Activated naive CD4-positive, alpha-beta T cell treated with anti-CD3 and anti-CD28 coated beads for 36 hours (primary cell): ENCODE data around the gene CAMK1D. TPM values are rescaled to one million over a fixed set of nuclear protein-coding genes. Genes with fewer than 3 reads are reported as not detected.

Experiments
- CTCF ChIA-PET: fragments of 350-600 bp; sonication (Branson Sonifier 250); formaldehyde crosslinking; loops from one replicate; lab custom pipeline; 2021; ENCODE audit warnings: antibody characterized with exemption; lab: Charles Lee
- DNase-seq: peaks from one replicate; pipeline ENCODE4 v3.0.0-alpha.2; 2020
- H3K27ac Mint-ChIP-seq: one replicate; pipeline ENCODE4 v1.8.0; 2021; ENCODE audit warnings: mild to moderate bottlenecking, mixed read lengths
- H3K27me3 Mint-ChIP-seq: one replicate; pipeline ENCODE4 v1.8.0; 2021; ENCODE audit warnings: low read depth, mixed read lengths
- H3K36me3 Mint-ChIP-seq: one replicate; pipeline ENCODE4 v1.8.0; 2021; ENCODE audit warnings: low read depth, mixed read lengths
- H3K4me1 Mint-ChIP-seq: one replicate; pipeline ENCODE4 v1.8.0; 2021; ENCODE audit warnings: low read depth, mixed read lengths
- H3K4me3 Mint-ChIP-seq: one replicate; pipeline ENCODE4 v1.8.0; 2021; ENCODE audit warnings: mild to moderate bottlenecking, moderate library complexity, mixed read lengths
- H3K9me3 Mint-ChIP-seq: one replicate; pipeline ENCODE4 v1.8.0; 2021; ENCODE audit warnings: mixed read lengths
- intact Hi-C: fragments of 100-400 bp; cut with micrococcal nuclease; formaldehyde crosslinking; loops from one replicate; pipeline ENCODE4 v1.15.1; 2023
- total RNA-seq, 2 experiments: library from RNA; stranded (reverse); gene quantifications; one replicate each; pipeline ENCODE4 v1.2.3, GENCODE V29; 2021

The CAMK1D gene
- total RNA-seq, 2 experiments from 2014 or later: 9.5 to 11.3 TPM

- Mint-ChIP-seq H3K9me3 (no peaks in the 10 kb centered on the region), H3K4me1 (peaks cover 10% of the 10 kb centered on the region), H3K4me3 (no peak overlapping the region), H3K27me3 (no peaks in the 10 kb centered on the region), H3K36me3 (peaks cover 6% of the 10 kb centered on the region), H3K27ac (no peak overlapping the region)
- intact Hi-C loops: no loop called here
- CTCF ChIA-PET: interaction anchor here (0.8 to 2.1 kb wide), 4 partner anchors 12 to 346 kb away, joined by 3 to 6 read pairs (median 4); no protein-coding TSS in a partner anchor
- no peak for DNase-seq
These were observed 431.6 kb downstream of the CAMK1D start for GRCh38 chr10:12780634-12781601.

GRCh38 chr10:12781976-12782375, 432.6 kb downstream of the CAMK1D start:
- no peaks in the 10 kb centered on the region for H3K27me3 Mint-ChIP-seq
- no peaks in the 10 kb centered on the region for H3K9me3 Mint-ChIP-seq
- peaks cover 4% of the 10 kb centered on the region for H3K36me3 Mint-ChIP-seq
- CTCF ChIA-PET: interaction anchor here (0.5 to 2.1 kb wide), 29 partner anchors 9 to 568 kb away, joined by 3 to 12 read pairs (median 4); no protein-coding TSS in a partner anchor
- no peak for DNase-seq
- intact Hi-C loops: loop anchor here (1.0 to 2.0 kb wide), 3 partner anchors 121 to 317 kb away; no protein-coding TSS in a partner anchor
- H3K27ac Mint-ChIP-seq: no peak overlapping the region
- peaks cover 9% of the 10 kb centered on the region for H3K4me1 Mint-ChIP-seq
- no peak overlapping the region for H3K4me3 Mint-ChIP-seq

- H3K4me1 Mint-ChIP-seq: peaks cover 8% of the 10 kb centered on the region
- DNase-seq: peak; percentile 62
- no peak overlapping the region for H3K4me3 Mint-ChIP-seq
- peaks cover 3% of the 10 kb centered on the region for H3K36me3 Mint-ChIP-seq
- CTCF ChIA-PET: interaction anchor here (0.5 to 2.1 kb wide), 30 partner anchors 9 to 692 kb away, joined by 3 to 12 read pairs (median 4); no protein-coding TSS in a partner anchor
- intact Hi-C loops: loop anchor here (1.0 to 2.0 kb wide), 3 partner anchors 120 to 317 kb away; no protein-coding TSS in a partner anchor
- H3K27me3 Mint-ChIP-seq: no peaks in the 10 kb centered on the region
- no peak overlapping the region for H3K27ac Mint-ChIP-seq
- no peaks in the 10 kb centered on the region for H3K9me3 Mint-ChIP-seq
These were observed 433.2 kb downstream of the CAMK1D start for GRCh38 chr10:12782537-12782936.

GRCh38 chr10:12783293-12783692, 433.9 kb downstream of the CAMK1D start:
- intact Hi-C loops: loop anchor here (2.0 kb wide), 1 partner anchor 120 kb away; no protein-coding TSS in a partner anchor
- Mint-ChIP-seq H3K4me3 (no peak overlapping the region), H3K27ac (no peak overlapping the region), H3K4me1 (no peaks in the 10 kb centered on the region), H3K36me3 (peaks cover 3% of the 10 kb centered on the region), H3K9me3 (no peaks in the 10 kb centered on the region), H3K27me3 (no peaks in the 10 kb centered on the region)
- CTCF ChIA-PET: interaction anchor here (0.6 to 1.4 kb wide), 7 partner anchors 18 to 136 kb away, joined by 3 to 6 read pairs (median 4); no protein-coding TSS in a partner anchor
- no peak for DNase-seq

GRCh38 chr10:12784646-12785045, 435.3 kb downstream of the CAMK1D start:
- Mint-ChIP-seq H3K27ac (no peak overlapping the region), H3K27me3 (no peaks in the 10 kb centered on the region), H3K4me3 (no peak overlapping the region), H3K9me3 (no peaks in the 10 kb centered on the region), H3K4me1 (no peaks in the 10 kb centered on the region), H3K36me3 (peaks cover 3% of the 10 kb centered on the region)
- DNase-seq: no peak
- CTCF ChIA-PET: no interaction called here
- intact Hi-C loops: no loop called here

GRCh38 chr10:12785415-12785831, 436.1 kb downstream of the CAMK1D start:
- peaks cover 3% of the 10 kb centered on the region for H3K36me3 Mint-ChIP-seq
- intact Hi-C loops: no loop called here
- H3K27me3 Mint-ChIP-seq: no peaks in the 10 kb centered on the region
- H3K4me3 Mint-ChIP-seq: no peak overlapping the region
- CTCF ChIA-PET: no interaction called here
- no peak overlapping the region for H3K27ac Mint-ChIP-seq
- no peaks in the 10 kb centered on the region for H3K9me3 Mint-ChIP-seq
- DNase-seq: no peak
- H3K4me1 Mint-ChIP-seq: no peaks in the 10 kb centered on the region

GRCh38 chr10:12787297-12787696, 437.9 kb downstream of the CAMK1D start:
- CTCF ChIA-PET: no interaction called here
- Mint-ChIP-seq H3K9me3 (no peaks in the 10 kb centered on the region), H3K4me1 (no peaks in the 10 kb centered on the region), H3K4me3 (no peak overlapping the region), H3K27me3 (no peaks in the 10 kb centered on the region), H3K36me3 (peaks cover 1% of the 10 kb centered on the region), H3K27ac (no peak overlapping the region)
- no peak for DNase-seq
- intact Hi-C loops: no loop called here

GRCh38 chr10:12788277-12788676, 438.9 kb downstream of the CAMK1D start:
- H3K27me3 Mint-ChIP-seq: no peaks in the 10 kb centered on the region
- CTCF ChIA-PET: interaction anchor here (0.6 kb wide), 2 partner anchors 23 to 85 kb away, joined by 3 read pairs; no protein-coding TSS in a partner anchor
- H3K4me3 Mint-ChIP-seq: no peak overlapping the region
- no peak overlapping the region for H3K27ac Mint-ChIP-seq
- intact Hi-C loops: no loop called here
- no peaks in the 10 kb centered on the region for H3K9me3 Mint-ChIP-seq
- no peaks in the 10 kb centered on the region for H3K4me1 Mint-ChIP-seq
- H3K36me3 Mint-ChIP-seq: peaks cover 1% of the 10 kb centered on the region
- no peak for DNase-seq

GRCh38 chr10:12790270-12790669, 440.9 kb downstream of the CAMK1D start:
- CTCF ChIA-PET: no interaction called here
- H3K27ac Mint-ChIP-seq: no peak overlapping the region
- peaks cover 1% of the 10 kb centered on the region for H3K36me3 Mint-ChIP-seq
- no peaks in the 10 kb centered on the region for H3K4me1 Mint-ChIP-seq
- H3K4me3 Mint-ChIP-seq: no peak overlapping the region
- intact Hi-C loops: no loop called here
- no peaks in the 10 kb centered on the region for H3K27me3 Mint-ChIP-seq
- DNase-seq: no peak
- H3K9me3 Mint-ChIP-seq: no peaks in the 10 kb centered on the region

GRCh38 chr10:12791728-12792127, 442.4 kb downstream of the CAMK1D start:
- no peak for DNase-seq
- no peaks in the 10 kb centered on the region for H3K9me3 Mint-ChIP-seq
- H3K27ac Mint-ChIP-seq: no peak overlapping the region
- H3K36me3 Mint-ChIP-seq: no peaks in the 10 kb centered on the region
- CTCF ChIA-PET: no interaction called here
- H3K27me3 Mint-ChIP-seq: no peaks in the 10 kb centered on the region
- no peaks in the 10 kb centered on the region for H3K4me1 Mint-ChIP-seq
- no peak overlapping the region for H3K4me3 Mint-ChIP-seq
- intact Hi-C loops: no loop called here

GRCh38 chr10:12792889-12793556, 443.7 kb downstream of the CAMK1D start:
- no peak for DNase-seq
- H3K27ac Mint-ChIP-seq: no peak overlapping the region
- no peak overlapping the region for H3K4me3 Mint-ChIP-seq
- CTCF ChIA-PET: interaction anchor here (1.0 kb wide), 1 partner anchor 109 kb away, joined by 3 read pairs; no protein-coding TSS in a partner anchor
- H3K9me3 Mint-ChIP-seq: no peaks in the 10 kb centered on the region
- intact Hi-C loops: no loop called here
- H3K4me1 Mint-ChIP-seq: no peaks in the 10 kb centered on the region
- H3K36me3 Mint-ChIP-seq: no peaks in the 10 kb centered on the region
- no peaks in the 10 kb centered on the region for H3K27me3 Mint-ChIP-seq
